Fibroblast of pulmonary artery (primary cell): ENCODE measurements around the gene CYP3A5.

Source experiments
- DNase-seq: peaks from one replicate; pipeline ENCODE4 v3.0.0-alpha.2; 2010; ENCODE audit warnings: low read depth
- H3K4me3 ChIP-seq: replicated peaks from 2 replicates; pipeline ENCODE4 v1.5.1; 2011; ENCODE audit warnings: low read depth, mild to moderate bottlenecking, control low read depth, low read length, moderate library complexity
- CTCF ChIP-seq: IDR thresholded peaks from 2 replicates; pipeline ENCODE4 v1.5.1; 2011; ENCODE audit warnings: mild to moderate bottlenecking, control low read depth, low read length, inconsistent platforms; ENCODE audit errors: missing control alignments

The CYP3A5 gene

GRCh38 chr7:99619571-99620130 lies 60.1 kb downstream of the CYP3A5 start:
- TF ChIP-seq CTCF = no peak
- no peak for DNase-seq
- no peak overlapping the region for H3K4me3 ChIP-seq

GRCh38 chr7:99618726-99619125 lies 61.1 kb downstream of the CYP3A5 start:
- H3K4me3 ChIP-seq = no peak overlapping the region
- DNase-seq = no peak
- TF ChIP-seq CTCF = no peak

- TF ChIP-seq CTCF = no peak
- H3K4me3 ChIP-seq = peak overlapping the region; percentile 93
- DNase-seq = no peak
Observed at GRCh38 chr7:99617192-99617781, 62.5 kb downstream of the CYP3A5 start.

- peak within 1 kb of the TSS; percentile 93 for H3K4me3 ChIP-seq
- DNase-seq = peak; percentile 95
- TF ChIP-seq CTCF = peak; percentile 29
Observed at GRCh38 chr7:99616359-99617191, 63.2 kb downstream of the CYP3A5 start, which contains the start of gene ZSCAN25. TSS of gene ZSCAN25 (plus strand) at chr7:99616946. CDS start at chr7:99619607, 2,661 bp downstream.

GRCh38 chr7:99615989-99616358 lies 63.8 kb downstream of the CYP3A5 start:
- no peak for DNase-seq
- peak overlapping the region; percentile 93 for H3K4me3 ChIP-seq
- no peak for TF ChIP-seq CTCF

- no peak overlapping the region for H3K4me3 ChIP-seq
- TF ChIP-seq CTCF = no peak
- no peak for DNase-seq
Observed at GRCh38 chr7:99614495-99614894, 65.3 kb downstream of the CYP3A5 start.

- TF ChIP-seq CTCF = no peak
- no peak for DNase-seq
- no peak overlapping the region for H3K4me3 ChIP-seq
Observed at GRCh38 chr7:99607548-99607947, 72.2 kb downstream of the CYP3A5 start.
